AG09319 (cell line): ENCODE data around the gene TRA2A.

Experiments used
- DNase-seq: peaks from one replicate; pipeline ENCODE4 v3.0.0-alpha.2; 2010; ENCODE audit warnings: low read depth; ENCODE audit errors: extremely low read depth
- TF ChIP-seq, protein P1 (sequence below): IDR thresholded peaks from 2 replicates; pipeline ENCODE4 v1.5.1; 2011; ENCODE audit warnings: low read depth, mild to moderate bottlenecking, inconsistent platforms, low read length, moderate library complexity

Gene TRA2A

DNA sequence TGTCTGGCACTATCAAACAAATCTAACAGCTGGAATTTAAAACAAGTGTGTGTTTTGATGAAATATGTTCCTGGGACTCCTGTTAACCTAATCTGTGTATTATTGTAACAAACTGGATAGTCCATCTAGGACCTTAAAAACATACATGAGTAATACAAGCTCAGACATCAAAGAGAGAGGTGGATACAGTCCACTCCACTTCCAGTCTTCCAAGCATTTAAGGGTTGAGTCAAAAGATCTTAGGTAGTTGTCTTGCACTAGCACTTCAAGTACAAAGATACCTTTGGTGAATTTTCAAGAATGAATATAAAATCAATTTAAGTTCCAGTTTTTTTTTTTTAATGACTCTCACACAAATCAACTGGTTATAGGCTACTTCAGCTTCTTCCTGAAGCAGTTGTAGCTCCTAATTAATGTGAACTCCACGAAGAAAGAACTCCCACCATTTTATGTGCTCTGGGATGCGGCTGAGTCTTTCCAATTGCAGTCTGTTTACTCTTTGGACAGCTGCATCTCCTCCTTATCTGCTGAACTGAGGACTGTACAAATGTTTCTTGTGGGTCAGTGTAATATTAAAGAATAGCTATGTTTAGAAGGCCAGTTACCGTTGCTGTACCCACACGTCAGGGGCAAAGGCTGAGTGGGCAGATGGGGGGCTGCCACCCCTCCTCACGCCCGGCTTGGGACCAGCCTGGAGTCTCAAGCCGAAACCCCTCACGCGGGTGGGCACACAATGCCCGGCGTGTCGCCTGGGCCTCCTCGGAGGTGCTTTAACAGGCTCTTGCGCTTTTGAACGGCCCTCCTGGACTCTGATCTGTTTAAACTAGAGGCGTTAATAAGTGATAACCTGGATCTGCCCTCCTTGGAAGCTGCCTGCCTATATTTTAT, 58.6 kb downstream of the TRA2A start:
- DNase-seq = no peak
- TF ChIP-seq, protein P1, sequence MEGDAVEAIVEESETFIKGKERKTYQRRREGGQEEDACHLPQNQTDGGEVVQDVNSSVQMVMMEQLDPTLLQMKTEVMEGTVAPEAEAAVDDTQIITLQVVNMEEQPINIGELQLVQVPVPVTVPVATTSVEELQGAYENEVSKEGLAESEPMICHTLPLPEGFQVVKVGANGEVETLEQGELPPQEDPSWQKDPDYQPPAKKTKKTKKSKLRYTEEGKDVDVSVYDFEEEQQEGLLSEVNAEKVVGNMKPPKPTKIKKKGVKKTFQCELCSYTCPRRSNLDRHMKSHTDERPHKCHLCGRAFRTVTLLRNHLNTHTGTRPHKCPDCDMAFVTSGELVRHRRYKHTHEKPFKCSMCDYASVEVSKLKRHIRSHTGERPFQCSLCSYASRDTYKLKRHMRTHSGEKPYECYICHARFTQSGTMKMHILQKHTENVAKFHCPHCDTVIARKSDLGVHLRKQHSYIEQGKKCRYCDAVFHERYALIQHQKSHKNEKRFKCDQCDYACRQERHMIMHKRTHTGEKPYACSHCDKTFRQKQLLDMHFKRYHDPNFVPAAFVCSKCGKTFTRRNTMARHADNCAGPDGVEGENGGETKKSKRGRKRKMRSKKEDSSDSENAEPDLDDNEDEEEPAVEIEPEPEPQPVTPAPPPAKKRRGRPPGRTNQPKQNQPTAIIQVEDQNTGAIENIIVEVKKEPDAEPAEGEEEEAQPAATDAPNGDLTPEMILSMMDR = no peak

DNA sequence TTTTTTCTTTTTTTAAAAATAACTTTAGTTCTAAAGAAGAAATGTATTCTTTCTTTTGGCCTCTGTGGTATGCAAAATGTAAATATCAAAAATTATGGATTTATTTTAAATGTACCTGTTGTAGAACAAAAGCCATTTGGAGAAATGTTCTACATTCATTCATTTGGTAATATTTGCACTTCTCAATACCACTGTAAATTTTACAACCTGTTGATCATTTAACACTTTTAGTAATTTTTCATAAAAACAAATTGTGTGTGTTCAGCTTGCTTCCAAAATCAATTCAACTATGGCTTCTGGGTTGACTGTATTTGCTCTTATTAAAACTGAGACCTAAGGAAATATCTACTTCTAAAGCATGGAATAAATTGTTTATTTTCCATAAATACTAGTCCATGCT, 59.2 kb downstream of the TRA2A start:
- no peak for DNase-seq

DNA sequence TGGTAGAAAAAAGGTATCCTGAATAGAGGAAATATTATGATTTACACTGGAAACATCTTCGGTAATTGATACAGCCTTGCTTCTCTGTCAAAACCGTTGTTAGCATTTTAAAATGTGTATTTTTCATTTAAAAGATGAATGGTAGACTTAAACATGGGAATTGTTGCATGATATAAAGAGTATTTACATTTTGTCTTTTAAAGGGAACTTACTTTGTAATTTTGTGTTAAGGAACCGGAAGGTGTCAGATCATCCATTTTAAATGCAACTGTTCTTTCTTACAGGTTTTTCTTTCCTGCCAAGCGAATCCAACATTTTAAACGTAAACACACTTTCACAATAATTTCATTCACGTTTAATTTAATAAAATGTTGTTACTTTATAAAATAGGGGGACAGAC, 59.7 kb downstream of the TRA2A start:
- no peak for DNase-seq
- TF ChIP-seq, protein P1 = no peak

More for the DNA sequence above, 59.2 kb downstream of the TRA2A start:
- TF ChIP-seq, protein P1 = no peak

DNA sequence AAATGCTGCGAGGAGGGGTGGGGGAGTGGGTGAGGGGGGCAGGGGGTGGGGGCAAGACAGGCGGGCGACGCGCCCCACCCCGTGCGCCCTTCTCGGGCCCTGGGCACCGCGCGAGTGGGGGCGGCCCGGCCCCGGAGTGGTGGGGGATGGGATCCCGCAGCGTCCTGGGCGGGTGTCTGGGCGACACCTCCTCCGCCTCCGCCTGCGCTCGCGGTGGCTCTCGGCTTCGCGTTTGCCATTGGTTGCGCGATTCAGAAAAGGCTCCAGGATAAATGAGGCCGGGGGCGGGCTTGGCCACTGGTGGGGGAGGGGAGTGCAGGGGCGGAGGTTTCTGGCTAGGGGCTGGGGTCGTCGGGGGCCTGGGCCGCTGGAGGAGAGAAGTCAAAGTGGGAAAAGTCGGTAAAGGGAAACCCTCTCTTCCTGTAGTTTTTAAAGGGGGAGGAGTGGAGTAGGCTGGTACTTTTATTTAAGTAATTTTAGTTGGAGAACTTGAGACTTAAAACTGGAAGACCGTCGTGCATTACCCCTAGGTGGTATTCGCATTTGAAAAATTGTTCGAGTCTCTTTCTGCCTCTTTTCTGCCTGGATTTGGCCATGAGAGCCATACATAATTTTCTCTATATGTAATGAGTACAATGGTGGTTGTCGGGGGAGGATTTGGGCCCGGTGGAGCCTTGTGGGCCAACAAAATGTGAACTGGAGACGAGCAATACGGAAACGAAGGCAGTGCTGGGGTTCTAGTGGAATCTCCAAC, 60.5 kb downstream of the TRA2A start:
- TF ChIP-seq, protein P1 = no peak
- DNase-seq = no peak

DNA sequence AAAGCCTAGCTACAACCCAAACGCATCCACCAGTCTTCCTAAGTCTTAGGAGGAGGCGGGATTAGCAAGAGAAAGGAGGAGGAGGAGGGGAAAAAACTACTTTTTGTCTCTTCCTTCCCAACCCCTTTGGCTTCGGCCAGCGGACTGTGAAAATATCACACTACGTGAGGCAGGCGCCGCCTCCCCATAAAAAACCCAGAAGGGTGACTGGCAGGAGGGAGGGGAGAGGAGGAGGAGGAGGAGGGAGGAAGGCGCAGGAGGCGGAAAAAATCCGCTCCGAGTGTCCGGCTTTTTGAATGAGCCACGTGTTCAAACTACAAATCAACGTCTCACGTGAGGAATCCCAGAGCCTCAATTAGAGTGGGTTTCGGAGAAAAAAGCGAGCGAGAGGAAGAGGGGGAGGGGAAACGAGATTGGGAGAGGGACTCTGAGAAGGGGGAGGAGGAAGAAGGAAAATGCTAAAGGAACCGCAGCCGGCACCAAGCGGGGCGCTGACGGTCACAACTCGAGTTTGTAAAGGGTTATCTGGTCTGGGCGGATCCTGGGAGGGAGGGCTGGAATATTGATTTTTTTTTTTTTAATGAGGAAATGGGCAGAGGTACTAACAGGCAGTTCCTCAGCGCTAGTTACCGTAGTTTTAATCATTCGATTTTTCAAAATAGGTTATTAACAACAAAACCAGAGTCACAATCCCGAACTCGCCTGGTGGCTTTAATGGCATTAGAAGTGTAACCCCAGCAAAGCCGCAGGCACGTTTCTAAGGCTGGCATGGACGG, 61.3 kb downstream of the TRA2A start, which contains the start of gene IGF2BP3:
TSS of gene IGF2BP3 (minus strand) at position 162 of the 776 bp plus-strand sequence. CDS start 381 bp downstream, outside the sequence.
- peak; percentile 61 for DNase-seq
- TF ChIP-seq, protein P1 = no peak

DNA sequence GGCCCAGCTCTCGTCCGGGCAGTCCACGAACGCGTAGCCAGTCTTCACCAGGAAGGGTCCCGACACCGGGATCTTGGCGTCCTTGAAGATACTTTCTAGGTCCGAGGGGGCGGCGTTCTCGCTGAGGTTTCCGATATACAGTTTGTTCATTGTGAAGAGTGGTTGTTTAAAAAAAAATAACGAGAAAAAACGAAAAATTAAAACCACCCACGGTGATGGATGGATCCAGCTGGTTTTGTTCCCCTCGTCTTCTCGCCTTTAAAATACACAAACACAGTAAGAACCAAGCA, 61.9 kb downstream of the TRA2A start:
- TF ChIP-seq, protein P1 = no peak

More for the DNA sequence above, 61.9 kb downstream of the TRA2A start:
- DNase-seq = no peak
